Endothelial cell (in vitro differentiated cells): ENCODE data around the gene MDM4. TPM values are rescaled to one million over a fixed set of nuclear protein-coding genes. Genes with fewer than 3 reads are reported as not detected.

Source experiments
- DNase-seq: peaks from one replicate; pipeline ENCODE4 v3.0.0; 2021; ENCODE audit warnings: low spot score
- H3K27ac Mint-ChIP-seq: one replicate; pipeline ENCODE4 v1.8.0; 2021; ENCODE audit warnings: mixed read lengths, inconsistent platforms; ENCODE audit not compliant: unreplicated experiment
- H3K27me3 Mint-ChIP-seq: one replicate; pipeline ENCODE4 v1.8.0; 2021; ENCODE audit warnings: mild to moderate bottlenecking, moderate library complexity, mixed read lengths, inconsistent platforms; ENCODE audit not compliant: unreplicated experiment
- H3K36me3 Mint-ChIP-seq: one replicate; pipeline ENCODE4 v1.8.0; 2021; ENCODE audit warnings: mild to moderate bottlenecking, low read depth, mixed read lengths, inconsistent platforms; ENCODE audit not compliant: unreplicated experiment
- H3K4me1 Mint-ChIP-seq: one replicate; pipeline ENCODE4 v1.8.0; 2021; ENCODE audit warnings: mild to moderate bottlenecking, mixed read lengths, inconsistent platforms; ENCODE audit not compliant: unreplicated experiment
- H3K4me3 Mint-ChIP-seq: one replicate; pipeline ENCODE4 v1.8.0; 2021; ENCODE audit warnings: mild to moderate bottlenecking, mixed read lengths, inconsistent platforms; ENCODE audit not compliant: unreplicated experiment
- H3K9me3 Mint-ChIP-seq: one replicate; pipeline ENCODE4 v1.8.0; 2021; ENCODE audit warnings: mixed read lengths, inconsistent platforms; ENCODE audit not compliant: unreplicated experiment
- long read RNA-seq: library from polyadenylated mRNA; unstranded; transcript quantifications from one replicate; pipeline ENCODE4 v2.0.0, GENCODE V29; 2020; ENCODE audit not compliant: unreplicated experiment
- total RNA-seq: library from RNA; stranded (reverse); fragmentation: NEBNext Ultra II Directional; extraction: Animal tissue kit (Norgen Biotek cat#: 25700); gene quantifications from one replicate; pipeline ENCODE4 v1.2.1, GENCODE V29; 2021; ENCODE audit not compliant: unreplicated experiment
- TF ChIP-seq, protein P1 (sequence below): fragments of 200-600 bp; sonication (generic); IDR thresholded peaks from one replicate; pipeline ENCODE4 v1.5.0; 2021; ENCODE audit warnings: antibody characterized with exemption; ENCODE audit not compliant: unreplicated experiment

MDM4 gene, protein sequence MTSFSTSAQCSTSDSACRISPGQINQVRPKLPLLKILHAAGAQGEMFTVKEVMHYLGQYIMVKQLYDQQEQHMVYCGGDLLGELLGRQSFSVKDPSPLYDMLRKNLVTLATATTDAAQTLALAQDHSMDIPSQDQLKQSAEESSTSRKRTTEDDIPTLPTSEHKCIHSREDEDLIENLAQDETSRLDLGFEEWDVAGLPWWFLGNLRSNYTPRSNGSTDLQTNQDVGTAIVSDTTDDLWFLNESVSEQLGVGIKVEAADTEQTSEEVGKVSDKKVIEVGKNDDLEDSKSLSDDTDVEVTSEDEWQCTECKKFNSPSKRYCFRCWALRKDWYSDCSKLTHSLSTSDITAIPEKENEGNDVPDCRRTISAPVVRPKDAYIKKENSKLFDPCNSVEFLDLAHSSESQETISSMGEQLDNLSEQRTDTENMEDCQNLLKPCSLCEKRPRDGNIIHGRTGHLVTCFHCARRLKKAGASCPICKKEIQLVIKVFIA
- 57.8 TPM for total RNA-seq
- long read RNA-seq, full-length matches to known transcripts = 2 of 6 reads
- long read RNA-seq, partial matches to known transcripts = 1 of 6 reads
- long read RNA-seq, other reads (novel, unspliced or antisense) = 3 of 6 reads

DNA sequence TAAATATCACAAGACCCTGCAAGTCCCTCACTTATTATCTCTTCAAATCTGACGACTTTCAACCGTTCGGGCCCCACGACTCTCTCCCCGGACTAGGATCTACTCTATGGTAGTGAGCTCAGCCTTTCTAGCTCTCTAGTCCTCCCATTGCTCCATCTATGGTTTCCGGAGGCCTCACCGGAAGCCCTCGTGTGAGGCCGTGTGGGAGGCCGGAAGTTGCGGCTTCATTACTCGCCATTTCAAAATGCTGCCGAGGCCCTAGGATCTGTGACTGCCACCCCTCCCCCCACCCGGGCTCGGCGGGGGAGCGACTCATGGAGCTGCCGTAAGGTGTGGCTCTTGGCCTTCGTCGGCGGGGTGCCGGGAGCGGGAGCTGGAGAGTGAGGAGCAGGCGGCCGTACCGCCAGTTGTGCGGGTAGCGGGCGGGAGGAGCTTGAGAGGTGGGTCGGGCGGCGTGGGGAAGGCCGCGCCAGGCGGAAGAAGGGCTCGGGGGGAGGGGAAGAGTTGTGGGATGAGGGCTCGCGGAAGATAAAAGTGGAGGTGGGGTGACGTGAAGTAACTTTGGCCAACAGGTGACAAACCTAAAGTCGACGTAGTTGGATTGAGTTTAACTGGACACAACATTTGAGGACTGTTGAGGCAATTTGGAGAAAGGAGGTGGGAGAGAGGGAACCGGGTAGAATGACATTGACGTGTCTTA lies at the start of gene MDM4:
TSS of gene MDM4 (plus strand) at position 227 of the 700 bp plus-strand sequence. CDS start 9,113 bp downstream, outside the sequence.
- peaks cover 5% of the 10 kb centered on the region for H3K36me3 Mint-ChIP-seq
- peaks cover 9% of the 10 kb centered on the region for H3K4me1 Mint-ChIP-seq
- no peak within 1 kb of the TSS for H3K27ac Mint-ChIP-seq
- TF ChIP-seq, protein P1, sequence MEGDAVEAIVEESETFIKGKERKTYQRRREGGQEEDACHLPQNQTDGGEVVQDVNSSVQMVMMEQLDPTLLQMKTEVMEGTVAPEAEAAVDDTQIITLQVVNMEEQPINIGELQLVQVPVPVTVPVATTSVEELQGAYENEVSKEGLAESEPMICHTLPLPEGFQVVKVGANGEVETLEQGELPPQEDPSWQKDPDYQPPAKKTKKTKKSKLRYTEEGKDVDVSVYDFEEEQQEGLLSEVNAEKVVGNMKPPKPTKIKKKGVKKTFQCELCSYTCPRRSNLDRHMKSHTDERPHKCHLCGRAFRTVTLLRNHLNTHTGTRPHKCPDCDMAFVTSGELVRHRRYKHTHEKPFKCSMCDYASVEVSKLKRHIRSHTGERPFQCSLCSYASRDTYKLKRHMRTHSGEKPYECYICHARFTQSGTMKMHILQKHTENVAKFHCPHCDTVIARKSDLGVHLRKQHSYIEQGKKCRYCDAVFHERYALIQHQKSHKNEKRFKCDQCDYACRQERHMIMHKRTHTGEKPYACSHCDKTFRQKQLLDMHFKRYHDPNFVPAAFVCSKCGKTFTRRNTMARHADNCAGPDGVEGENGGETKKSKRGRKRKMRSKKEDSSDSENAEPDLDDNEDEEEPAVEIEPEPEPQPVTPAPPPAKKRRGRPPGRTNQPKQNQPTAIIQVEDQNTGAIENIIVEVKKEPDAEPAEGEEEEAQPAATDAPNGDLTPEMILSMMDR = no peak
- peak; percentile 83 for DNase-seq
- H3K27me3 Mint-ChIP-seq = peaks cover 3% of the 10 kb centered on the region
- H3K9me3 Mint-ChIP-seq = no peaks in the 10 kb centered on the region
- no peak within 1 kb of the TSS for H3K4me3 Mint-ChIP-seq

DNA sequence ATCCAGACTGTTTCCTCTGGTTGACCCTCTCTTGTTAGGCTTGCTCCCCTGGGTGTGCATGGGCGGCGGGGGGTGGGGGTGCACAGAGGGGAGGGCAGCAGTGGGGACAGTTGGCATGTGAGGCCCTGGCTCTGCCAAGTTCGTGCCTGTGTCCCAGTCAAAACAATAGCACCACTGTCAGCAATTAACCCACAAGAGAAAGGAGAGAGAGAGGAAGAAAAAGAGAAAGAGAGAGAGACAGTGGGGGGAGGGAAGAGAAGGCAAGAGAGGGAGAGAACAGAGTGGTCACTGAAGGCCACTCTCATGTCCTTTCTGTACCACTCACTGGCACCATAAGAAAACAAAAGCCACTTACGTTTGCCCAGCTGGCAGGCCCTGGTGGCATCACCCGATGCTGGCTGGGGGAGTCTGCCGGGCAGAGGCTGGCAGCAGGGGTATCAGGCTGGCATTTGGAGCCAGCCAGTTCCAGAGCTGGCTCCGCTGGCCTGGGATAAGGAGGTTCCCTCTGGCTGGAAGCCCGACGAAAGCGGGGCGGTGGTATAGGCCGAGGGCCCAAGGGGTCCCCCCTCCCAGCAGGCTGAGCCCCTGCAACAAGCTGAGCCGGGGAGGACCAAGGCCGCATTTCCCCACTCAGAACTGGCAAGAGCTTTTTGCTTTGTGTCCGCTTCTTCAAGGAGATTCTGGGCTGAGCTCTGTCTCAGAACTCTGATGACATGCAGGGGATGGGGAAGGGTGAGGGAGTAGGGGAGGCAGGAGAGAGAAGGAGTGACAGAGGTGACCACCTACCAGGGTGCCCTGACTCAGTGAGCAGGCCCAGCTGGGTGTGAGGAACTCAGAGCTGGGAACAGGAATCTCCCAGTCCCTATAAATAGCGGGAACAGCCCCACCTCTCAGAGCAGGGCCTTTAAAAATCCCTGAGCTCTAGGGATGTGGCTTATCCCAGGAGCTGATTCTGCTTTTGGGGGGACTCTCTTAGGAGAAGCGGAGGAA lies 49.5 kb upstream of the MDM4 start:
- peak overlapping the region; percentile 61 for H3K27ac Mint-ChIP-seq
- H3K9me3 Mint-ChIP-seq = no peaks in the 10 kb centered on the region
- H3K36me3 Mint-ChIP-seq = peaks cover 71% of the 10 kb centered on the region
- H3K27me3 Mint-ChIP-seq = peaks cover 13% of the 10 kb centered on the region
- H3K4me1 Mint-ChIP-seq = peaks cover 73% of the 10 kb centered on the region
- DNase-seq = no peak
- TF ChIP-seq, protein P1 = no peak
- H3K4me3 Mint-ChIP-seq = peak overlapping the region; percentile 56

DNA sequence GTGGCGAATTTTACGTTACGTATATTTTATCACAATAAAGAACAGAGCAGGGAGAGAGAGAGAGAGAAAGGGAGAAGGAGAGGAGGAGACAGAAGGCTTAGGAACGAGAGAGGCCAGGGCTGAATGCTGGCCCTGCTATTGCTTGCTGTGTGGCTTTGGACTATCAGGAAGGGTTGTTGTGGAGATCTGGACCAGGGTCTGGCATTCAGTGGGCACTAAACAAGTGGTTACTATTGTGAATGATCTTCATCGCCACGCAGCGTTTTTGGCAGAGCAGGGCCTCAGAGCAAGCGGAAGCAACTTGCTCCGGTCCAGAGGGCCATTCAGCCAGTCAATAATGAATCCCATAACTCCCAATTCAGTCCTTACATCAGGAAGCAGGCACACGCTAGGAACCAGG lies 48.0 kb upstream of the MDM4 start:
- Mint-ChIP-seq H3K9me3 (no peaks in the 10 kb centered on the region), H3K27me3 (peaks cover 13% of the 10 kb centered on the region), H3K4me3 (peak overlapping the region; percentile 73), H3K36me3 (peaks cover 68% of the 10 kb centered on the region), H3K4me1 (peaks cover 64% of the 10 kb centered on the region), H3K27ac (peak overlapping the region; percentile 75)
- DNase-seq = no peak
- TF ChIP-seq, protein P1 = no peak

DNA sequence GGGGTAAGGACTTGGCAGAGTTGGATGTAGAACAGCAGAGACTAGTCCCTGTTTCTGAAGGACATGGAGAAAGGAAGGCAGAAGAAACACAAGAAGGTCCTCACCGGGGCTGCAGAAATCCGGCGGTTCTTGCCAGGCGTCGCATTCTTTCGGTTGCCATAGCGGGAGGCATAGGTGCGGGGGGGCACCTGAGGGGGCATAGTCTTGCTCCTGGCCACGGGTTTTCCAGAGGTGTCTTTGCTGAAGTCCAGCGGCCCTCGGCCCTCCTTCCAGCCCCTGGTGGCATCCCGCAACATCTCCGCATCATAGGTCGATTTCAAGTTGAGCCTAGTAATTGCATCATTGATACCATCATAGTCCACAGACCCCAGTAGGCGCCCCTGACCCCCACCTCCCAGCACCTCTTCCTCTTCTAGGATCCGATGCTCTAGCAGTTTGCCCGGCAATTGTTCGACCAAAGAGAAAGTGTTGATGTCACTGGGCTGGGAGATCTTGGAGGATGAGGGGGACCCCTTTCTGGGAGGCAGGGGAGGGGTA lies 47.4 kb upstream of the MDM4 start:
- TF ChIP-seq, protein P1 = no peak
- H3K4me3 Mint-ChIP-seq = peak overlapping the region; percentile 73
- peaks cover 10% of the 10 kb centered on the region for H3K27me3 Mint-ChIP-seq
- DNase-seq = no peak
- H3K9me3 Mint-ChIP-seq = no peaks in the 10 kb centered on the region
- peaks cover 63% of the 10 kb centered on the region for H3K4me1 Mint-ChIP-seq
- no peak overlapping the region for H3K27ac Mint-ChIP-seq
- H3K36me3 Mint-ChIP-seq = peaks cover 62% of the 10 kb centered on the region
